ENCODE data around the gene MCRIP2. TPM values are rescaled to one million over a fixed set of nuclear protein-coding genes. Genes with fewer than 3 reads are reported as not detected.
"Not testable (repeated sequence)": the region's sequence is repeated elsewhere in the genome, so short reads cannot be mapped to it uniquely, and the experiment has no call there.

Gene MCRIP2
- total RNA-seq, 1 donor from 2014 or later = 24.6 TPM

- DNase-seq (ENCODE audit: low spot score) = no peak
Observed at GRCh38 chr16:680967-681745, 39.5 kb downstream of the MCRIP2 start.

GRCh38 chr16:681746-682427 lies 40.3 kb downstream of the MCRIP2 start:
- no peak for DNase-seq (ENCODE audit: low spot score)

GRCh38 chr16:682493-683395 lies 41.1 kb downstream of the MCRIP2 start:
- no peak for DNase-seq (ENCODE audit: low spot score)

- DNase-seq (ENCODE audit: low spot score) = no peak
Observed at GRCh38 chr16:683396-684070, 41.9 kb downstream of the MCRIP2 start.

GRCh38 chr16:684071-684794 lies 42.6 kb downstream of the MCRIP2 start, which contains the start of gene JMJD8:
Gene JMJD8 (minus strand): TSS chr16:684334. CDS start chr16:684319, 15 bp downstream.
- DNase-seq (ENCODE audit: low spot score) = peak; percentile 97

GRCh38 chr16:684961-685696 lies 43.5 kb downstream of the MCRIP2 start:
- DNase-seq (ENCODE audit: low spot score) = no peak

GRCh38 chr16:685967-686366 lies 44.3 kb downstream of the MCRIP2 start:
- DNase-seq (ENCODE audit: low spot score) = no peak

GRCh38 chr16:686459-687260 lies 45.0 kb downstream of the MCRIP2 start:
- DNase-seq (ENCODE audit: low spot score) = no peak

- DNase-seq (ENCODE audit: low spot score) = no peak
Observed at GRCh38 chr16:687499-687898, 45.9 kb downstream of the MCRIP2 start.

- no peak for DNase-seq (ENCODE audit: low spot score)
Observed at GRCh38 chr16:689175-689897, 47.7 kb downstream of the MCRIP2 start.

GRCh38 chr16:691242-691641 lies 49.6 kb downstream of the MCRIP2 start:
- not testable (repeated sequence) for DNase-seq (ENCODE audit: low spot score)

GRCh38 chr16:692356-693108 lies 50.9 kb downstream of the MCRIP2 start:
- DNase-seq (ENCODE audit: low spot score) = no peak

- DNase-seq (ENCODE audit: low spot score) = no peak
Observed at GRCh38 chr16:693364-693763, 51.7 kb downstream of the MCRIP2 start.

GRCh38 chr16:693766-694165 lies 52.1 kb downstream of the MCRIP2 start:
- DNase-seq (ENCODE audit: low spot score) = no peak

- DNase-seq (ENCODE audit: low spot score) = no peak
Observed at GRCh38 chr16:694187-694862, 52.7 kb downstream of the MCRIP2 start.

- DNase-seq (ENCODE audit: low spot score) = no peak
Observed at GRCh38 chr16:694863-695354, 53.3 kb downstream of the MCRIP2 start.
